Measurements from ENCODE around the gene TENT5C.

The TENT5C gene

GRCh38 chr1:117566556-117566955, 39.3 kb upstream of the TENT5C start:
- TF ChIP-seq CTCF (conservative IDR thresholded peaks at IDR 0.05; ENCODE audit: low read depth, low read length), result no peak
- no peak overlapping the region for H3K4me3 ChIP-seq (ENCODE audit: low read depth, low read length)
- no peak for DNase-seq (ENCODE audit: low read depth)

- no peak for TF ChIP-seq CTCF (conservative IDR thresholded peaks at IDR 0.05; ENCODE audit: low read depth, low read length)
- DNase-seq (ENCODE audit: low read depth), result no peak
- H3K4me3 ChIP-seq (ENCODE audit: low read depth, low read length), result no peak overlapping the region
Observed at GRCh38 chr1:117567435-117567834, 38.4 kb upstream of the TENT5C start.

DNA sequence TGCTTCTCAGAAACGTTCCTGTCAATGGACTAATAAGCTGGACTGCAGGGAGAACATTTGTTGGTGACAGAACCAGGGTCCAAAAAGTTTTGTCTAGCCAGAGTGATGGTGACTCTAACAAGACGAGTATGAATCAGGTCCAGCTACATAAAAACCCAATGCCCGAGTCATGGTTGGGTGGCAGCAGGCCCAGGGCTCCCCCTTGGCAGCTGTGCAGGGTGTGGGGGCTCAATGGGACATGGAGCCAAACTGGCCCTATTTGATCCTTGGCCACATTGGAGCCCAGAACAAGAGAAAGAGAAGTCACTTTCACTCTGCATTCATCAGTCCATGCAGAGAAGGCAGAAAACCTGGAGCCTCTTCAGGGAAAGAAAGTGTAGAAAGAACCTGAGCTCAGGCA, 37.9 kb upstream of the TENT5C start:
- no peak overlapping the region for H3K4me3 ChIP-seq (ENCODE audit: low read depth, low read length)
- no peak for DNase-seq (ENCODE audit: low read depth)
- TF ChIP-seq CTCF (conservative IDR thresholded peaks at IDR 0.05; ENCODE audit: low read depth, low read length), result no peak

DNA sequence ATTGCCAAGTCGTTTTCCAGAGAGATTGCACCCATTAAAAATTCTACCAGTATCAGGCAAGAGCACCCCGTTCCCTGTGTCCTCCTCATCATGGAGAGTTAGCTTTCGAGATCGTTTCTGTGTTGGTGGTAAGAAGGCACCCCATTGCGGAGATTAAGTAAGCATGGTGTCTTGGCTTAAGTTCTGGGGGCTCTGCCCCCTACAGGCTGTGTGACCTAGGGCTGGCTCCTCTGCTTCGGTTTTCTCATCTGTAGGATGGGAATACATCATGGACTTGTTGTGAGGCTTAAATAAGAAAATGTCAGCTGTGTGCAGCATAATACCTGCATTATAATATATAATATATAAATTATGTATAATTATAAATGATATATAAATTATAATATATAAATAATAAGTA, 36.8 kb upstream of the TENT5C start:
- no peak for DNase-seq (ENCODE audit: low read depth)
- no peak for TF ChIP-seq CTCF (conservative IDR thresholded peaks at IDR 0.05; ENCODE audit: low read depth, low read length)

DNA sequence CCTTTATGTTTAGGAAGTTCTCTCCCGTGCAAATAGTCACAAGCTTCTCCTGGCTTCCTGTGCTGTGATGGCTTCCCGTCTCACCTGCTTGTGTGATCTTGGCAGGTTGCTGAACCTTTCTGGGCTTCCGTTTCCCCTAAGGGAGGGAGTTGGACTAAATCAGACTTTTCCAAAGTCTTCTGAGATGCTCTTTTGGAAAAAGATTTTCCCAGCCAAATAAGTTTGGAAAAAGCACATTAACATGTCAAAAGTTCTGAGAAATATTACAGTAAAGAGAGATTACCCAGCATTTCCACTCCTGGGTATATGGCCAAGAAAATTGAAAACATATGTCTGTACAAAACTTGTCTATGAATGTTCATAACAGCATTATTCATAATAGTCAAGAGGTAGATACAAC, 36.0 kb upstream of the TENT5C start:
- no peak overlapping the region for H3K4me3 ChIP-seq (ENCODE audit: low read depth, low read length)
- no peak for DNase-seq (ENCODE audit: low read depth)
- no peak for TF ChIP-seq CTCF (conservative IDR thresholded peaks at IDR 0.05; ENCODE audit: low read depth, low read length)

More for the DNA sequence above, 36.8 kb upstream of the TENT5C start:
- no peak overlapping the region for H3K4me3 ChIP-seq (ENCODE audit: low read depth, low read length)

- H3K4me3 ChIP-seq (ENCODE audit: low read depth, low read length), result no peak overlapping the region
- TF ChIP-seq CTCF (conservative IDR thresholded peaks at IDR 0.05; ENCODE audit: low read depth, low read length), result no peak
- DNase-seq (ENCODE audit: low read depth), result no peak
Observed at GRCh38 chr1:117570988-117571409, 34.8 kb upstream of the TENT5C start.

DNA sequence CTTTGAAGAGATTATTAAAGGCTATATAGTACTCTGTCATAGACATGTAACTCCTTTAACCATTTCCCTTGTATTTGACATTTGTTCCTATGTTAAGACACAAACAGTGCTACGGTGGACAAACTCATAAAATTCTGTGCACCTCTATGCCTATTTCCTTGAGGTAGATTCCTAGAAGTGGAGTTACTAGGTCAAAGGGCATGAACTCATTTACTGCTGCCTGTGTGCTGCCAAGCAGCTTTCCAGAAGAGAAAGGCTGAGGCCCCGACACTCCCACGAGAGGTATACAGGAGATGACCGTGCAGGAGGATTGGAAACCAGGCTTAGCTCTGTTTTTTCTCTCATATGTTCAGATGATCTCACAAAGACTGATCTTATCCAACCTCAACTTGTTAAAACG, 34.4 kb upstream of the TENT5C start:
- no peak overlapping the region for H3K4me3 ChIP-seq (ENCODE audit: low read depth, low read length)
- TF ChIP-seq CTCF (conservative IDR thresholded peaks at IDR 0.05; ENCODE audit: low read depth, low read length), result no peak
- DNase-seq (ENCODE audit: low read depth), result no peak
